ENCODE results near the gene EPHB6.

DNA sequence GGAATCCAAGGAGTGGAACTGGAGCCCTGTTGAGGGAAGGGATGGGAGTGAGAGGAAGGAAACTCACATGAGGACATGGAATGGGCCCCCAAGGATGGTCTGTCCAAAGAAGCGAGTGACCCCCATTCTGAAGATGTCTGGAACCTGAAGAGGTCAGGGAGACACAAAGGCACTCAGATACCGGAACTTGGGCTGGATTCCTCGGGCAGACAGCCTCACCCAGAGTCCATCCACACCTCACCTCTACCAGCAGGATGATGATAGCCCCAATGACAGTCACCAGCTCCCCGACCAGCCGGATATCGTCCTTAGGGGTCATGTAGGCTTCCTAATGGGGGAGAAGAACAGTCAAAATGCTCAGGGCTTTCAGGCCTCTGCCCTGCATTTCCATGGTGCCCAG is 20.0 kb downstream of the EPHB6 start:
- TF ChIP-seq, protein P1, sequence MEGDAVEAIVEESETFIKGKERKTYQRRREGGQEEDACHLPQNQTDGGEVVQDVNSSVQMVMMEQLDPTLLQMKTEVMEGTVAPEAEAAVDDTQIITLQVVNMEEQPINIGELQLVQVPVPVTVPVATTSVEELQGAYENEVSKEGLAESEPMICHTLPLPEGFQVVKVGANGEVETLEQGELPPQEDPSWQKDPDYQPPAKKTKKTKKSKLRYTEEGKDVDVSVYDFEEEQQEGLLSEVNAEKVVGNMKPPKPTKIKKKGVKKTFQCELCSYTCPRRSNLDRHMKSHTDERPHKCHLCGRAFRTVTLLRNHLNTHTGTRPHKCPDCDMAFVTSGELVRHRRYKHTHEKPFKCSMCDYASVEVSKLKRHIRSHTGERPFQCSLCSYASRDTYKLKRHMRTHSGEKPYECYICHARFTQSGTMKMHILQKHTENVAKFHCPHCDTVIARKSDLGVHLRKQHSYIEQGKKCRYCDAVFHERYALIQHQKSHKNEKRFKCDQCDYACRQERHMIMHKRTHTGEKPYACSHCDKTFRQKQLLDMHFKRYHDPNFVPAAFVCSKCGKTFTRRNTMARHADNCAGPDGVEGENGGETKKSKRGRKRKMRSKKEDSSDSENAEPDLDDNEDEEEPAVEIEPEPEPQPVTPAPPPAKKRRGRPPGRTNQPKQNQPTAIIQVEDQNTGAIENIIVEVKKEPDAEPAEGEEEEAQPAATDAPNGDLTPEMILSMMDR (IDR thresholded peaks at IDR 0.05) = no peak
- TF ChIP-seq POLR2A (IDR thresholded peaks at IDR 0.05) = no peak
